ENCODE data around the gene MS4A6E.

Gene MS4A6E

GRCh38 chr11:60372767-60373166 is 45.7 kb downstream of the MS4A6E start:
- H3K9me3 ChIP-seq (ENCODE audit: severe bottlenecking), result no peaks in the 10 kb centered on the region
- no peak overlapping the region for H3K4me3 ChIP-seq (ENCODE audit: low read depth, low read length)
- no peak for TF ChIP-seq CTCF (IDR thresholded peaks at IDR 0.05; ENCODE audit: low read depth, low read length)
- no peak for DNase-seq
- no peak overlapping the region for H3K27ac ChIP-seq
- peaks cover 7% of the 10 kb centered on the region for H3K27me3 ChIP-seq (ENCODE audit: insufficient read depth, low read depth, severe bottlenecking)
- no peaks in the 10 kb centered on the region for H3K36me3 ChIP-seq

- H3K36me3 ChIP-seq, result no peaks in the 10 kb centered on the region
- H3K27ac ChIP-seq, result no peak overlapping the region
- peaks cover 5% of the 10 kb centered on the region for H3K27me3 ChIP-seq (ENCODE audit: insufficient read depth, low read depth, severe bottlenecking)
- TF ChIP-seq CTCF (IDR thresholded peaks at IDR 0.05; ENCODE audit: low read depth, low read length), result no peak
- DNase-seq, result no peak
- H3K9me3 ChIP-seq (ENCODE audit: severe bottlenecking), result no peaks in the 10 kb centered on the region
- no peak overlapping the region for H3K4me3 ChIP-seq (ENCODE audit: low read depth, low read length)
Observed at GRCh38 chr11:60375316-60375715, 48.3 kb downstream of the MS4A6E start.

GRCh38 chr11:60376601-60377000 is 49.5 kb downstream of the MS4A6E start:
- DNase-seq, result no peak
- no peak overlapping the region for H3K4me3 ChIP-seq (ENCODE audit: low read depth, low read length)
- H3K36me3 ChIP-seq, result no peaks in the 10 kb centered on the region
- no peak overlapping the region for H3K27ac ChIP-seq
- TF ChIP-seq CTCF (IDR thresholded peaks at IDR 0.05; ENCODE audit: low read depth, low read length), result no peak
- H3K9me3 ChIP-seq (ENCODE audit: severe bottlenecking), result no peaks in the 10 kb centered on the region
- peaks cover 7% of the 10 kb centered on the region for H3K27me3 ChIP-seq (ENCODE audit: insufficient read depth, low read depth, severe bottlenecking)

GRCh38 chr11:60377401-60378136 is 50.5 kb downstream of the MS4A6E start:
- Histone ChIP-seq H3K27me3 (ENCODE audit: insufficient read depth, low read depth, severe bottlenecking) (peaks cover 12% of the 10 kb centered on the region), H3K27ac (no peak overlapping the region), H3K36me3 (no peaks in the 10 kb centered on the region), H3K9me3 (ENCODE audit: severe bottlenecking) (no peaks in the 10 kb centered on the region), H3K4me3 (ENCODE audit: low read depth, low read length) (no peak overlapping the region)
- DNase-seq, result no peak
- TF ChIP-seq CTCF (IDR thresholded peaks at IDR 0.05; ENCODE audit: low read depth, low read length), result no peak

- peaks cover 13% of the 10 kb centered on the region for H3K27me3 ChIP-seq (ENCODE audit: insufficient read depth, low read depth, severe bottlenecking)
- H3K9me3 ChIP-seq (ENCODE audit: severe bottlenecking), result no peaks in the 10 kb centered on the region
- DNase-seq, result no peak
- no peaks in the 10 kb centered on the region for H3K36me3 ChIP-seq
- H3K27ac ChIP-seq, result no peak within 1 kb of the TSS
- H3K4me3 ChIP-seq (ENCODE audit: low read depth, low read length), result no peak within 1 kb of the TSS
- TF ChIP-seq CTCF (IDR thresholded peaks at IDR 0.05; ENCODE audit: low read depth, low read length), result no peak
Observed at GRCh38 chr11:60378354-60378753, 51.3 kb downstream of the MS4A6E start, which contains the start of gene MS4A7. TSS of gene MS4A7 (plus strand) at chr11:60378532. CDS start at chr11:60383142, 4,610 bp downstream.

Data from WERI-Rb-1 (cell line).